ENCODE measurements around the gene TBC1D9B. TPM values are rescaled to one million over a fixed set of nuclear protein-coding genes. Genes with fewer than 3 reads are reported as not detected.

The TBC1D9B gene
- total RNA-seq, 4 donors from 2014 or later, result 56.1 to 65.9 (median 62.7) TPM

- H3K36me3 ChIP-seq, result peaks cover 0 to 74% of the 10 kb centered on the region in 2 donors
- intact Hi-C loops (cut with DNase I; ENCODE audit: low total_unique reads) (no loop called here), in situ Hi-C loops (cut with MboI; ENCODE audit: low sequenced_read_pairs in 4 of 4) (loop anchor here in 1 of 4 donors (25.0 kb wide), 1 partner anchor 105 kb away; no protein-coding TSS in a partner anchor)
- no peak for ATAC-seq
- H3K9me3 ChIP-seq, result no peaks in the 10 kb centered on the region
- no peak for TF ChIP-seq POLR2A (IDR thresholded peaks at IDR 0.05)
- no peak for TF ChIP-seq CTCF (IDR thresholded peaks at IDR 0.05 in 4 of 5, conservative IDR thresholded peaks at IDR 0.05 in 1 of 5)
- no peaks in the 10 kb centered on the region for H3K27me3 ChIP-seq
- no peak for DNase-seq
- H3K27ac ChIP-seq, result no peak overlapping the region
- peaks cover 3 to 6% of the 10 kb centered on the region in 2 donors for H3K4me1 ChIP-seq
- no peak overlapping the region for H3K4me3 ChIP-seq
Observed at GRCh38 chr5:179867476-179867875, 40.2 kb downstream of the TBC1D9B start.

DNA sequence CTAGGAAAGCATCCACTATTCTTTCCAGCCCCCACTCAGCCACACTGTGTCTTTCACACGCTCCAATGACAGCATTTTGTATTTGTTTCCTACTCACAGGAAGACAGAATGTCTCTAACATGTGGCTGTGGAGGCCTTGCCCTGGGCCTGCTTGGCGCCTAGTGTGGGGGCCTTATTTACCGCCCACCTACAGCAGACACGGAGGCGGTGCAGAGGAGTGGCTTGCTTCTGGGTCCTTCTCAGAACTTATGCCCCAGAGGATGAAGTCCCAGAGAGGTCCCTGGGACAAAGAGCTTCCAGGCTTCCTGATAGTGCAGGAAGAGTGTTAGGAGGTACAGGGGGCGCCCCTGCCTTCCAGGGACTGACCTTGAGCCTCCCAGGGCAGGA is 40.6 kb downstream of the TBC1D9B start:
- Histone ChIP-seq H3K27me3 (no peaks in the 10 kb centered on the region), H3K4me3 (no peak overlapping the region), H3K9me3 (no peaks in the 10 kb centered on the region), H3K4me1 (peaks cover 3 to 6% of the 10 kb centered on the region in 2 donors), H3K27ac (no peak overlapping the region), H3K36me3 (peaks cover 0 to 73% of the 10 kb centered on the region in 2 donors)
- no peak for TF ChIP-seq CTCF (IDR thresholded peaks at IDR 0.05 in 4 of 5, conservative IDR thresholded peaks at IDR 0.05 in 1 of 5)
- no peak for TF ChIP-seq POLR2A (IDR thresholded peaks at IDR 0.05)
- ATAC-seq (no peak), DNase-seq (no peak)
- in situ Hi-C loops (cut with MboI; ENCODE audit: low sequenced_read_pairs in 4 of 4), result loop anchor here in 1 of 4 donors (25.0 kb wide), 1 partner anchor 105 kb away; no protein-coding TSS in a partner anchor
- intact Hi-C loops (cut with DNase I; ENCODE audit: low total_unique reads), result no loop called here

- Histone ChIP-seq H3K27me3 (no peaks in the 10 kb centered on the region), H3K27ac (no peak overlapping the region), H3K36me3 (peaks cover 0 to 70% of the 10 kb centered on the region in 2 donors), H3K4me1 (peaks cover 3 to 6% of the 10 kb centered on the region in 2 donors), H3K9me3 (no peaks in the 10 kb centered on the region), H3K4me3 (no peak overlapping the region)
- intact Hi-C loops (cut with DNase I; ENCODE audit: low total_unique reads) (no loop called here), in situ Hi-C loops (cut with MboI; ENCODE audit: low sequenced_read_pairs in 4 of 4) (loop anchor here in 1 of 4 donors (25.0 kb wide), 1 partner anchor 104 kb away; no protein-coding TSS in a partner anchor)
- TF ChIP-seq CTCF (IDR thresholded peaks at IDR 0.05 in 4 of 5, conservative IDR thresholded peaks at IDR 0.05 in 1 of 5) (no peak), POLR2A (IDR thresholded peaks at IDR 0.05) (no peak)
- ATAC-seq (no peak), DNase-seq (no peak)
Observed at GRCh38 chr5:179866241-179867078, 41.2 kb downstream of the TBC1D9B start.

- DNase-seq (no peak), ATAC-seq (no peak)
- in situ Hi-C loops (cut with MboI; ENCODE audit: low sequenced_read_pairs in 4 of 4) (loop anchor here in 1 of 4 donors (25.0 kb wide), 1 partner anchor 103 kb away; no protein-coding TSS in a partner anchor), intact Hi-C loops (cut with DNase I; ENCODE audit: low total_unique reads) (no loop called here)
- H3K27ac ChIP-seq, result no peak overlapping the region
- TF ChIP-seq POLR2A (IDR thresholded peaks at IDR 0.05) (no peak), CTCF (IDR thresholded peaks at IDR 0.05 in 4 of 5, conservative IDR thresholded peaks at IDR 0.05 in 1 of 5) (no peak)
- H3K36me3 ChIP-seq, result peaks cover 0 to 62% of the 10 kb centered on the region in 2 donors
- no peaks in the 10 kb centered on the region for H3K9me3 ChIP-seq
- H3K4me3 ChIP-seq, result no peak overlapping the region
- H3K4me1 ChIP-seq, result peaks cover under 1% of the 10 kb centered on the region in 2 donors
- no peaks in the 10 kb centered on the region for H3K27me3 ChIP-seq
Observed at GRCh38 chr5:179865491-179866240, 42.0 kb downstream of the TBC1D9B start.

All from gastrocnemius medialis (tissue), 4 donors.